Upper lobe of right lung (tissue), 1 donor: ENCODE data around the gene RAD51B. TPM values are rescaled to one million over a fixed set of nuclear protein-coding genes. Genes with fewer than 3 reads are reported as not detected.

Experiments used
- ATAC-seq: fragments of 200-7000 bp; cut with Tn5 transposase; one replicate; pipeline ENCODE4 v1.9.1; 2020; ENCODE audit warnings: mild to moderate bottlenecking, moderate library complexity
- DNase-seq: peaks from one replicate; pipeline ENCODE4 v3.0.0-alpha.2; 2020
- H3K27ac ChIP-seq: fragments of 200-600 bp; one replicate; pipeline ENCODE4 v1.8.0; 2022
- H3K27me3 ChIP-seq: fragments of 200-600 bp; one replicate; pipeline ENCODE4 v1.8.0; 2022; ENCODE audit warnings: mild to moderate bottlenecking
- H3K36me3 ChIP-seq: fragments of 200-600 bp; one replicate; pipeline ENCODE4 v1.8.0; 2022
- H3K4me1 ChIP-seq: fragments of 200-600 bp; one replicate; pipeline ENCODE4 v1.8.0; 2022
- H3K4me3 ChIP-seq: fragments of 200-600 bp; one replicate; pipeline ENCODE4 v1.8.0; 2022; ENCODE audit warnings: mild to moderate bottlenecking
- H3K9me3 ChIP-seq: fragments of 200-600 bp; one replicate; pipeline ENCODE4 v1.8.0; 2022
- intact Hi-C: fragments of 100-400 bp; cut with DNase I; formaldehyde crosslinking; loops from one replicate; pipeline ENCODE4 v1.11.0; 2022
- total RNA-seq: library from RNA; stranded (reverse); fragmentation: NEBNext Ultra II Directional; extraction: Animal tissue kit (Norgen Biotek cat#: 25700); gene quantifications from one replicate; pipeline ENCODE4 v1.2.1, GENCODE V29; 2021
- TF ChIP-seq, protein P1 (sequence below): fragments of 200-600 bp; IDR thresholded peaks from one replicate; pipeline ENCODE4 v1.8.0; 2022; ENCODE audit warnings: antibody characterized with exemption
- donor health status: DM: no; HTN: yes; CAD: no; lungs with severe emphysema.

Gene RAD51B
- total RNA-seq, 1 donor from 2014 or later: 11.5 TPM

DNA sequence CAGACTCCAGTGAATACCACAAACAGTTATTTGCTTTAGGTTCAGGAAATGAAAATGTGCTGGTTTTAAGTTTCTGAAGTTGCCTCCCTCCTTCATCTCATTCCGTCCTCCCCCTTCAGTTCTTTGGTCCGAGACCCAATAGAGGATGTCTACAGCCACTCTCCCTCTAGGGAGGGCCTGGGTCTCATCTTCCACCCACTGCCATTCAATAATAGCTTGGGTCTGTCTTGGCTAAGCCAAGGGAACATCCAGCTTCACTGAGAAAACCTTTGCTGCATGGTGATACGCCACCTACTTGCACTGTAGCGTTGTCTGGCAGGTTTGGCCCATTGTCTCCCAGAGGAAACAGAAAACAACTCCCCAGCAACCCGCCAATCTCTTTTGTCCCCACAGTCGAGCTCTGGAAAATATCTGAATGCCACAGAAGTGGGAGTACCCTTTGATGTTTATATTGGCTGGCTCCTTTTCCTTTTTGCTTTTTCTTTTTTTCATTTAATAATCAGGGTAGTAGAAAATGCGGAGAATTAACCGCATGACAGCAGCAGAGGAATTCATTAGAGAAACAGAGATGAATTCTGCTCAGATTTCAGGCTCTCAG, 380.1 kb downstream of the RAD51B start:
- ATAC-seq: no peak
- no peak overlapping the region for H3K4me3 ChIP-seq
- TF ChIP-seq, protein P1, sequence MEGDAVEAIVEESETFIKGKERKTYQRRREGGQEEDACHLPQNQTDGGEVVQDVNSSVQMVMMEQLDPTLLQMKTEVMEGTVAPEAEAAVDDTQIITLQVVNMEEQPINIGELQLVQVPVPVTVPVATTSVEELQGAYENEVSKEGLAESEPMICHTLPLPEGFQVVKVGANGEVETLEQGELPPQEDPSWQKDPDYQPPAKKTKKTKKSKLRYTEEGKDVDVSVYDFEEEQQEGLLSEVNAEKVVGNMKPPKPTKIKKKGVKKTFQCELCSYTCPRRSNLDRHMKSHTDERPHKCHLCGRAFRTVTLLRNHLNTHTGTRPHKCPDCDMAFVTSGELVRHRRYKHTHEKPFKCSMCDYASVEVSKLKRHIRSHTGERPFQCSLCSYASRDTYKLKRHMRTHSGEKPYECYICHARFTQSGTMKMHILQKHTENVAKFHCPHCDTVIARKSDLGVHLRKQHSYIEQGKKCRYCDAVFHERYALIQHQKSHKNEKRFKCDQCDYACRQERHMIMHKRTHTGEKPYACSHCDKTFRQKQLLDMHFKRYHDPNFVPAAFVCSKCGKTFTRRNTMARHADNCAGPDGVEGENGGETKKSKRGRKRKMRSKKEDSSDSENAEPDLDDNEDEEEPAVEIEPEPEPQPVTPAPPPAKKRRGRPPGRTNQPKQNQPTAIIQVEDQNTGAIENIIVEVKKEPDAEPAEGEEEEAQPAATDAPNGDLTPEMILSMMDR: no peak

GRCh38 chr14:68203871-68204270, 384.3 kb downstream of the RAD51B start:
- DNase-seq: no peak
- no peaks in the 10 kb centered on the region for H3K36me3 ChIP-seq
- TF ChIP-seq, protein P1: no peak
- H3K27ac ChIP-seq: no peak overlapping the region
- H3K4me1 ChIP-seq: peaks cover 13% of the 10 kb centered on the region
- intact Hi-C loops: no loop called here
- H3K4me3 ChIP-seq: no peak overlapping the region
- no peak for ATAC-seq
- no peaks in the 10 kb centered on the region for H3K9me3 ChIP-seq
- H3K27me3 ChIP-seq: no peaks in the 10 kb centered on the region

More for the DNA sequence above, 380.1 kb downstream of the RAD51B start:
- no peaks in the 10 kb centered on the region for H3K36me3 ChIP-seq
- intact Hi-C loops: no loop called here
- peaks cover 4% of the 10 kb centered on the region for H3K4me1 ChIP-seq
- H3K27me3 ChIP-seq: no peaks in the 10 kb centered on the region
- peak overlapping the region; percentile 56 for H3K27ac ChIP-seq
- H3K9me3 ChIP-seq: no peaks in the 10 kb centered on the region
- no peak for DNase-seq

DNA sequence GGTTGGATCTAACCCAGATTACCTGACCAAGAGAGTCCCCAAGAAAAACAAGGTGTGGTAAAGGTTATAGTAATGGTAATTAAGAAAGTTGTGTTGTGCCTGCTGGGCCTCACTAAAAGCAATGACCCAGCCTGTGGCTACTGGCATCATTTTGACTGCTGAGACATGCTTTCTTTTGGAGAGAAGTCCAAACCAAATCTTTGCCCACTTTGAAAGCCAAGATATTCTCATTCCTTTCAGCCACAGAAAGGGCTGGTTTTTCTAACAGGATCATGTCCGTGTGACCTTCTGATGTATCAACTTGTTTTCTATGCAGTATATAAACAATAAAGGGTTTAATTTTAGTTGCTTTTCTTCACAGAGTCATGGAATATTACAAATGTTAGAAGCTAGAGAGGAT, 388.6 kb downstream of the RAD51B start:
- no peak for ATAC-seq
- Histone ChIP-seq H3K27ac (peak overlapping the region; percentile 14), H3K4me1 (peaks cover 36% of the 10 kb centered on the region), H3K36me3 (no peaks in the 10 kb centered on the region), H3K9me3 (no peaks in the 10 kb centered on the region), H3K4me3 (no peak overlapping the region), H3K27me3 (no peaks in the 10 kb centered on the region)
- DNase-seq: no peak
- intact Hi-C loops: no loop called here
- TF ChIP-seq, protein P1: no peak

DNA sequence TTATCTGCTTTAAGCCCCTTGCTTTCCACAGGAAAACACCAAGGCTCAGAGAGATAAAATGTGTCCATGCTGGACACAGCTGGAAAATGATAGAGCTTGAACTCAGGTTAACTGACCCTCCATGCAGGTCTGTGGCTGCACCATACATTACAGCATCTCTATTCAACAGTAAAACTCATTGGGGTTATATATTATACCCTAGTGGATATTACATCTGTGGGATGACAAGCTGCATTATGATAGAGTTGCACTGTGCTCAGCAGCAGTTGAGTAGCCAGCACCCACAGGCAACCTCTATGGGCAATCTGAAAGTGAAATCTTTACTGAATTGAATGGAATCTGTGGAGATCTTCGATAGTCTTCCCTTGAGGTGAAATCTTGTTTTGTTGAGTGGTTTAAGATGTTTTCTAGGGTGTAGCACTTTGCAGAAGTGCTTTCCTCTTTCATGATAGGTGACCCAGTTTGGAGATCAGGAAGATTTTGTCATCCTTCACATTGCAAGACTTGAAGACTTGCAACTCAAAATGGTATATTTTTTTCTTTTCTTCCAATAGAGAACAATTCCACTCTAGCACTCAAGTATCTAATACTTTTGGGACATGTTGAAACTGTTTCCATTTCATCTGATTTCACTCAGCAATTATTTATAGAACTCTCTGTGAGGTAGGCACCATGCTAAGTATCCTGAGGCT, 389.2 kb downstream of the RAD51B start:
- Histone ChIP-seq H3K9me3 (no peaks in the 10 kb centered on the region), H3K36me3 (no peaks in the 10 kb centered on the region), H3K4me1 (peaks cover 36% of the 10 kb centered on the region), H3K27me3 (no peaks in the 10 kb centered on the region), H3K27ac (peak overlapping the region; percentile 14), H3K4me3 (no peak overlapping the region)
- TF ChIP-seq, protein P1: no peak
- no peak for ATAC-seq
- intact Hi-C loops: no loop called here
- DNase-seq: no peak

- Histone ChIP-seq H3K4me1 (peaks cover 44% of the 10 kb centered on the region), H3K36me3 (no peaks in the 10 kb centered on the region), H3K4me3 (peak overlapping the region; percentile 27), H3K27ac (peak overlapping the region; percentile 80), H3K9me3 (no peaks in the 10 kb centered on the region), H3K27me3 (no peaks in the 10 kb centered on the region)
- ATAC-seq (peak; percentile 93), DNase-seq (no peak)
- intact Hi-C loops: no loop called here
- TF ChIP-seq, protein P1: no peak
Measured at GRCh38 chr14:68210729-68211299, 391.2 kb downstream of the RAD51B start.
